K562 (cell line): Measurements from ENCODE around the gene DEPP1. TPM values are rescaled to one million over a fixed set of nuclear protein-coding genes. Genes with fewer than 3 reads are reported as not detected.

Source experiments
- DEAF1 ChIP-seq: fragments of 450-650 bp; formaldehyde crosslinking; IDR thresholded peaks from 2 replicates; pipeline ENCODE4 v1.4.0; 2020; ENCODE audit warnings: mild to moderate bottlenecking, moderate library complexity
- FOXA3 ChIP-seq, 2 experiments: fragments of 450-650 bp in 1 of 2; sonication (generic) in 1 of 2; formaldehyde crosslinking; IDR thresholded peaks in 1 of 2; conservative IDR thresholded peaks in 1 of 2; 2 replicates each; pipeline versions ENCODE4 v1.4.0 to v1.8.0; 2020 to 2022; ENCODE audit warnings: mild to moderate bottlenecking in 2 of 2, missing genetic modification reagents in 1 of 2
- KDM5B ChIP-seq: fragments of 200-600 bp; sonication (generic); IDR thresholded peaks from 2 replicates; pipeline ENCODE4 v1.6.1; 2012; ENCODE audit warnings: low read depth, mild to moderate bottlenecking, moderate library complexity, low read length, control low read depth, inconsistent platforms; ENCODE audit not compliant: insufficient replicate concordance
- MGA ChIP-seq: fragments of 450-650 bp; IDR thresholded peaks from 2 replicates; pipeline ENCODE4 v1.6.1; 2016; ENCODE audit warnings: mild to moderate bottlenecking, moderate library complexity
- RAD21 ChIP-seq, 2 experiments: fragments of 250-450 bp in 1 of 2; fragments of 450-650 bp in 1 of 2; sonication (Bioruptor Pico) in 1 of 2; formaldehyde crosslinking in 1 of 2; IDR thresholded peaks in 1 of 2; conservative IDR thresholded peaks in 1 of 2; 2 replicates each; pipeline versions ENCODE4 v1.4.0 to v1.8.0; 2020 to 2022; ENCODE audit warnings: mild to moderate bottlenecking in 2 of 2, moderate library complexity in 1 of 2
- SMC3 ChIP-seq: conservative IDR thresholded peaks from 2 replicates; pipeline ENCODE4 v1.6.1; 2011; ENCODE audit warnings: low read depth, low read length, improper control_type of control experiment; ENCODE audit not compliant: insufficient read depth
- SRSF7 ChIP-seq: fragments of 200-400 bp; formaldehyde crosslinking; optimal IDR thresholded peaks from 2 replicates; pipeline ENCODE3; 2017; ENCODE audit warnings: mild to moderate bottlenecking, low read depth, low read length
- ZBTB2 ChIP-seq: fragments of 450-650 bp; IDR thresholded peaks from 2 replicates; pipeline ENCODE4 v1.6.1; 2016; ENCODE audit warnings: antibody characterized with exemption
- polyA plus RNA-seq, 8 experiments: library from polyadenylated mRNA; depleted of rRNA in 4 of 8; stranded (reverse) in 5 of 8; unstranded in 3 of 8; fragments of >200 nt; fragmentation: Nextera tagmentation in 2 of 8; fragmentation: Illumina TruSeq in 1 of 8; extraction: Ambion mirVana in 2 of 8; extraction: Trizol in 1 of 8; gene quantifications; 2 replicates each; pipeline versions ENCODE4 v1.2.1 to v1.2.3, GENCODE V29; 2011 to 2014; ENCODE audit warnings: inconsistent platforms in 1 of 8, missing spikeins in 1 of 8
- total RNA-seq, 7 experiments: library from RNA; depleted of rRNA in 6 of 7; stranded (reverse); fragments of >200 nt in 6 of 7; fragmentation: Illumina TruSeq in 2 of 7; extraction: Trizol in 2 of 7; gene quantifications; 2 replicates each; pipeline versions ENCODE4 v1.2.1 to v1.2.3, GENCODE V29; 2011 to 2021; ENCODE audit warnings: low replicate concordance in 1 of 7

DEPP1 gene
- total and polyA plus RNA-seq, 9 of the 15 experiments (the other 6 are each of a cell fraction or from before 2014, with no cell fraction given) = 0.04 to 0.54 (median 0.20) TPM; not detected in 1

GRCh38 chr10:44932517-44933450 lies 45.8 kb downstream of the DEPP1 start (continued):
- TF ChIP-seq MGA = no peak
- no peak for TF ChIP-seq SRSF7
- no peak for TF ChIP-seq ZBTB2
- no peak for TF ChIP-seq KDM5B
- TF ChIP-seq FOXA3 (CRISPR knock-in tag; conservative IDR thresholded peaks at IDR 0.05 in 1 of 2, IDR thresholded peaks at IDR 0.05 in 1 of 2) = no peak
- TF ChIP-seq RAD21 (CRISPR knock-in tag; conservative IDR thresholded peaks at IDR 0.05 in 1 of 2, IDR thresholded peaks at IDR 0.05 in 1 of 2) = peak; percentile 97 to 98
- peak; percentile 97 for TF ChIP-seq SMC3
- TF ChIP-seq DEAF1 = peak; percentile 95
